GM12878 (cell line): ENCODE measurements around the gene FAM161B. TPM values are rescaled to one million over a fixed set of nuclear protein-coding genes. Genes with fewer than 3 reads are reported as not detected.

Source experiments
- ATF3 ChIP-seq: IDR thresholded peaks from 2 replicates; pipeline ENCODE4 v1.6.1; 2011; ENCODE audit warnings: low read depth, mild to moderate bottlenecking, low read length, moderate library complexity, borderline replicate concordance; ENCODE audit errors: extremely low read depth
- BCL3 ChIP-seq: IDR thresholded peaks from 2 replicates; pipeline ENCODE4 v1.6.1; 2011; ENCODE audit warnings: borderline replicate concordance, low read depth, mild to moderate bottlenecking, moderate library complexity, low read length; ENCODE audit not compliant: insufficient read depth, poor library complexity, severe bottlenecking
- GABPA ChIP-seq: IDR thresholded peaks from 2 replicates; pipeline ENCODE4 v1.6.1; 2014; ENCODE audit warnings: antibody characterized with exemption, low read depth, mild to moderate bottlenecking, inconsistent platforms
- MYB ChIP-seq: fragments of 150-350 bp; IDR thresholded peaks from 2 replicates; pipeline ENCODE4 v1.6.1; 2014; ENCODE audit warnings: mild to moderate bottlenecking, low read depth, low read length, borderline replicate concordance
- PAX8 ChIP-seq: fragments of 450-650 bp; IDR thresholded peaks from 2 replicates; pipeline ENCODE4 v1.6.1; 2017; ENCODE audit warnings: mild to moderate bottlenecking, moderate library complexity
- PBX3 ChIP-seq: IDR thresholded peaks from 2 replicates; pipeline ENCODE4 v1.6.1; 2011; ENCODE audit warnings: mild to moderate bottlenecking, low read depth, low read length, moderate library complexity; ENCODE audit not compliant: insufficient replicate concordance
- POLR2A ChIP-seq: IDR thresholded peaks from 2 replicates; pipeline ENCODE4 v1.6.1; 2011; ENCODE audit warnings: low read depth, mild to moderate bottlenecking, low read length
- SMARCA5 ChIP-seq: fragments of 450-650 bp; IDR thresholded peaks from 2 replicates; pipeline ENCODE4 v1.6.1; 2017; ENCODE audit warnings: mild to moderate bottlenecking
- TAF1 ChIP-seq: IDR thresholded peaks from 2 replicates; pipeline ENCODE4 v1.6.1; 2011; ENCODE audit warnings: mild to moderate bottlenecking, low read depth, low read length, borderline replicate concordance
- TCF3 ChIP-seq: IDR thresholded peaks from 2 replicates; pipeline ENCODE4 v1.6.1; 2012; ENCODE audit warnings: low read depth, mild to moderate bottlenecking, low read length, borderline replicate concordance; ENCODE audit not compliant: insufficient read depth
- YY1 ChIP-seq: IDR thresholded peaks from 2 replicates; pipeline ENCODE4 v1.6.1; 2011; ENCODE audit warnings: low read depth, mild to moderate bottlenecking, low read length
- polyA plus RNA-seq, 11 experiments: library from polyadenylated mRNA; depleted of rRNA in 4 of 11; unstranded in 6 of 11; stranded (reverse) in 5 of 11; fragments of >200 nt; fragmentation: Nextera tagmentation in 4 of 11; fragmentation: Illumina TruSeq in 1 of 11; extraction: Ambion mirVana in 4 of 11; extraction: Trizol in 1 of 11; gene quantifications; 1 replicate in 1 of 11; 2 replicates in 10 of 11; pipeline versions ENCODE4 v1.2.1 to v1.2.3, GENCODE V29; 2011 to 2016; ENCODE audit warnings: inconsistent platforms in 2 of 11, missing spikeins in 2 of 11, low read depth in 1 of 11
- total RNA-seq, 4 experiments: library from RNA; depleted of rRNA in 3 of 4; stranded (reverse); fragments of >200 nt in 3 of 4; fragmentation: Illumina TruSeq in 1 of 4; extraction: Trizol in 1 of 4; gene quantifications; 2 replicates each; pipeline versions ENCODE4 v1.2.1 to v1.2.3, GENCODE V29; 2013 to 2021
- TF ChIP-seq, protein P1 (sequence below): IDR thresholded peaks from 2 replicates; pipeline ENCODE4 v1.6.1; 2012; ENCODE audit warnings: low read depth, low read length, improper control_type of control experiment
- TF ChIP-seq, protein P2 (sequence below): fragments of 450-650 bp; IDR thresholded peaks from 2 replicates; pipeline ENCODE4 v1.6.1; 2017; ENCODE audit warnings: mild to moderate bottlenecking
- TF ChIP-seq, protein P3 (sequence below): IDR thresholded peaks from 2 replicates; pipeline ENCODE4 v1.6.1; 2012; ENCODE audit warnings: low read length, inconsistent platforms
- TF ChIP-seq, protein P4 (sequence below): IDR thresholded peaks from 2 replicates; pipeline ENCODE4 v1.6.1; 2011; ENCODE audit warnings: borderline replicate concordance, low read depth, mild to moderate bottlenecking, moderate library complexity, mixed read lengths, low read length; ENCODE audit not compliant: insufficient read depth; ENCODE audit errors: extremely low read length
- TF ChIP-seq, protein P5 (sequence below): fragments of 450-650 bp; conservative IDR thresholded peaks from 2 replicates; pipeline ENCODE4 v1.6.1; 2017; ENCODE audit warnings: mild to moderate bottlenecking, moderate library complexity

FAM161B gene
- total and polyA plus RNA-seq, 10 of the 15 experiments (the other 5 are each of a cell fraction or from before 2014, with no cell fraction given) = 0.33 to 1.2 (median 0.86) TPM

DNA sequence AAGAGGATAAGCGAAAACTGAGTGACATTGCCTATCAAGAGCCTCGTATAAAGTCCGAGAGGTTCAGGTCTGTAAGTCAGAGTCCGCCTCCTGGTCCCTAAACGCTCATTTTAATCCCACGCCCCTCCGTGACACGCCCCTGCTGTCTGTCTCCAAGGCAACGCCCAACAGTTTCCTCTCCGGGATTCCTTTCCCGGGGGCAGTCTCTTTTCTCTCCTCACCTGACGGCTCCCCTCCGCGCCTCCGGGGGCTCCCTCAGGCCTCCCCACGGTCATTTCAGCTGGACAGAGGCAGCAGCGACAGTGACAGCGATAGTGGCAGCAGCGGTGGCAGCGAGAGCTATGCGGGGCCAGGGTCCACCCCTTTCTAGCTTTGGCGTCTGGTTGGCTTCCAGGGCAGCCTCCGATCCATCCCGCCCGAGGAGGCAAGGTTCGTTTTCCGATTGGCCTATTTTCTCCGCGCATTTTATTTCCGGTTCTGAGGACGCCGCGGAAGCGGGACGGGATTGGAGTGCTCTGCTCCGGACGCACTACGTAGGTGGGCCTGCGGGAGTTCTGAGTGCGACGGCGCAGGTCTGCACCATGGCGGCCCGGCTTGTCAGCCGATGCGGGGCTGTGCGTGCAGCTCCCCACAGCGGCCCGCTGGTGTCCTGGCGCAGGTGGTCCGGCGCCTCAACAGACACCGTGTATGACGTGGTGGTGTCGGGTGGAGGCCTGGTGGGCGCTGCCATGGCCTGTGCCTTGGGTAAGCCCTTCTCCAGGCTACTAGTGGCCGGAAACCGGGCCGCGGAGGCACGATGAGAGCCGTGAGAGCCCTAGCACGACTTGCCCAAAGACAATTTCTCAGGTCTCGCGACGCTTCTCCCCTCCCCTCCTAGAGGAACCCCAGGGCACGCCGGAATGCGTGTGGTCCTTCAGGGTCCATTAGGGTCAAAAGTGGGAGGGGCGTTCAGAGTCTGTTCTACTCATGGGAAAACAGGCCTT is at the start of gene FAM161B, which contains the start of gene COQ6 (continued):
- TF ChIP-seq, protein P1, sequence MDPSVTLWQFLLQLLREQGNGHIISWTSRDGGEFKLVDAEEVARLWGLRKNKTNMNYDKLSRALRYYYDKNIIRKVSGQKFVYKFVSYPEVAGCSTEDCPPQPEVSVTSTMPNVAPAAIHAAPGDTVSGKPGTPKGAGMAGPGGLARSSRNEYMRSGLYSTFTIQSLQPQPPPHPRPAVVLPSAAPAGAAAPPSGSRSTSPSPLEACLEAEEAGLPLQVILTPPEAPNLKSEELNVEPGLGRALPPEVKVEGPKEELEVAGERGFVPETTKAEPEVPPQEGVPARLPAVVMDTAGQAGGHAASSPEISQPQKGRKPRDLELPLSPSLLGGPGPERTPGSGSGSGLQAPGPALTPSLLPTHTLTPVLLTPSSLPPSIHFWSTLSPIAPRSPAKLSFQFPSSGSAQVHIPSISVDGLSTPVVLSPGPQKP = peak; percentile 36; the same call in 1 of the 2 replicates
- TF ChIP-seq PAX8 (no peak), MYB (no peak), GABPA (peak; percentile 90), ATF3 (no peak), SMARCA5 (0 out of 2 replicates have a peak, but pooled peaks have one; percentile 30), BCL3 (no peak), YY1 (peak; percentile 94), POLR2A (peak; percentile 99), TCF3 (peak; percentile 79), TAF1 (peak; percentile 4; the same call in 1 of the 2 replicates), PBX3 (no peak)
- TF ChIP-seq, protein P2, sequence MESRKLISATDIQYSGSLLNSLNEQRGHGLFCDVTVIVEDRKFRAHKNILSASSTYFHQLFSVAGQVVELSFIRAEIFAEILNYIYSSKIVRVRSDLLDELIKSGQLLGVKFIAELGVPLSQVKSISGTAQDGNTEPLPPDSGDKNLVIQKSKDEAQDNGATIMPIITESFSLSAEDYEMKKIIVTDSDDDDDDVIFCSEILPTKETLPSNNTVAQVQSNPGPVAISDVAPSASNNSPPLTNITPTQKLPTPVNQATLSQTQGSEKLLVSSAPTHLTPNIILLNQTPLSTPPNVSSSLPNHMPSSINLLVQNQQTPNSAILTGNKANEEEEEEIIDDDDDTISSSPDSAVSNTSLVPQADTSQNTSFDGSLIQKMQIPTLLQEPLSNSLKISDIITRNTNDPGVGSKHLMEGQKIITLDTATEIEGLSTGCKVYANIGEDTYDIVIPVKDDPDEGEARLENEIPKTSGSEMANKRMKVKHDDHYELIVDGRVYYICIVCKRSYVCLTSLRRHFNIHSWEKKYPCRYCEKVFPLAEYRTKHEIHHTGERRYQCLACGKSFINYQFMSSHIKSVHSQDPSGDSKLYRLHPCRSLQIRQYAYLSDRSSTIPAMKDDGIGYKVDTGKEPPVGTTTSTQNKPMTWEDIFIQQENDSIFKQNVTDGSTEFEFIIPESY = no peak
- TF ChIP-seq, protein P3, sequence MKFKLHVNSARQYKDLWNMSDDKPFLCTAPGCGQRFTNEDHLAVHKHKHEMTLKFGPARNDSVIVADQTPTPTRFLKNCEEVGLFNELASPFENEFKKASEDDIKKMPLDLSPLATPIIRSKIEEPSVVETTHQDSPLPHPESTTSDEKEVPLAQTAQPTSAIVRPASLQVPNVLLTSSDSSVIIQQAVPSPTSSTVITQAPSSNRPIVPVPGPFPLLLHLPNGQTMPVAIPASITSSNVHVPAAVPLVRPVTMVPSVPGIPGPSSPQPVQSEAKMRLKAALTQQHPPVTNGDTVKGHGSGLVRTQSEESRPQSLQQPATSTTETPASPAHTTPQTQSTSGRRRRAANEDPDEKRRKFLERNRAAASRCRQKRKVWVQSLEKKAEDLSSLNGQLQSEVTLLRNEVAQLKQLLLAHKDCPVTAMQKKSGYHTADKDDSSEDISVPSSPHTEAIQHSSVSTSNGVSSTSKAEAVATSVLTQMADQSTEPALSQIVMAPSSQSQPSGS = no peak
- TF ChIP-seq, protein P4, sequence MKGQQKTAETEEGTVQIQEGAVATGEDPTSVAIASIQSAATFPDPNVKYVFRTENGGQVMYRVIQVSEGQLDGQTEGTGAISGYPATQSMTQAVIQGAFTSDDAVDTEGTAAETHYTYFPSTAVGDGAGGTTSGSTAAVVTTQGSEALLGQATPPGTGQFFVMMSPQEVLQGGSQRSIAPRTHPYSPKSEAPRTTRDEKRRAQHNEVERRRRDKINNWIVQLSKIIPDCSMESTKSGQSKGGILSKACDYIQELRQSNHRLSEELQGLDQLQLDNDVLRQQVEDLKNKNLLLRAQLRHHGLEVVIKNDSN = no peak
- TF ChIP-seq, protein P5, sequence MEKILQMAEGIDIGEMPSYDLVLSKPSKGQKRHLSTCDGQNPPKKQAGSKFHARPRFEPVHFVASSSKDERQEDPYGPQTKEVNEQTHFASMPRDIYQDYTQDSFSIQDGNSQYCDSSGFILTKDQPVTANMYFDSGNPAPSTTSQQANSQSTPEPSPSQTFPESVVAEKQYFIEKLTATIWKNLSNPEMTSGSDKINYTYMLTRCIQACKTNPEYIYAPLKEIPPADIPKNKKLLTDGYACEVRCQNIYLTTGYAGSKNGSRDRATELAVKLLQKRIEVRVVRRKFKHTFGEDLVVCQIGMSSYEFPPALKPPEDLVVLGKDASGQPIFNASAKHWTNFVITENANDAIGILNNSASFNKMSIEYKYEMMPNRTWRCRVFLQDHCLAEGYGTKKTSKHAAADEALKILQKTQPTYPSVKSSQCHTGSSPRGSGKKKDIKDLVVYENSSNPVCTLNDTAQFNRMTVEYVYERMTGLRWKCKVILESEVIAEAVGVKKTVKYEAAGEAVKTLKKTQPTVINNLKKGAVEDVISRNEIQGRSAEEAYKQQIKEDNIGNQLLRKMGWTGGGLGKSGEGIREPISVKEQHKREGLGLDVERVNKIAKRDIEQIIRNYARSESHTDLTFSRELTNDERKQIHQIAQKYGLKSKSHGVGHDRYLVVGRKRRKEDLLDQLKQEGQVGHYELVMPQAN = peak; percentile 92
